Stimulated activated memory B cell treated with anti-CD40 and anti-IgM and Interleukin-4, amounts not matched to agents 10 μg/mL and 1 μg/mL and 100 μg/mL, for 72 hours (primary cell): ENCODE data around the gene ATXN2.

ENCODE experiments used
- ATAC-seq: fragments of 150-1000 bp; cut with Tn5 transposase; 2 replicates; pipeline ENCODE4 v1.10.0; 2021
- H3K27ac Mint-ChIP-seq: one replicate; pipeline ENCODE4 v1.8.0; 2022; ENCODE audit warnings: mild to moderate bottlenecking, mixed read lengths
- H3K27me3 Mint-ChIP-seq: one replicate; pipeline ENCODE4 v1.8.0; 2022; ENCODE audit warnings: mixed read lengths
- H3K36me3 Mint-ChIP-seq: one replicate; pipeline ENCODE4 v1.8.0; 2022; ENCODE audit warnings: mixed read lengths
- H3K4me1 Mint-ChIP-seq: one replicate; pipeline ENCODE4 v1.8.0; 2022; ENCODE audit warnings: mixed read lengths
- H3K4me3 Mint-ChIP-seq: one replicate; pipeline ENCODE4 v1.8.0; 2022; ENCODE audit warnings: mild to moderate bottlenecking, moderate library complexity, mixed read lengths
- H3K9me3 Mint-ChIP-seq: one replicate; pipeline ENCODE4 v1.8.0; 2022; ENCODE audit warnings: mixed read lengths

ATXN2 gene

DNA sequence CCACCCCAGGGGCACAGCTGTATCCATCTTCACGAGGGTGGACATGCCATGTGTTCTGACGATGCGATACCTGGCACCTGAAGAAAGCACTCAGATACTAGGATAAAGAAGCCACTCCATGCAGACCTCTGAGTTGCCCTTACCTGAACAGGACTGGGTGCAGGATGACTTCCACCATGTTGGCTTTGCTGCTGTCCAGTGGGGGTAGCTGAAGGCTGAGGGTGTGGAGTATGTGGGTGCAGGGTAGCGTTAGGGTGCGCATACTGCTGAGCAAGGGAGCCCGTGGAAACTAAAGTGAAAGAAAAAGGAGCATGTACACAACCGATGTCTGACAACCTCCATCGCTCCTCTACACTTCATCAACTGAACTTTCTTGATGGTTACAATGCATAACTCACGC is 142.0 kb downstream of the ATXN2 start:
- peaks cover under 1% of the 10 kb centered on the region for H3K4me1 Mint-ChIP-seq
- H3K27ac Mint-ChIP-seq = no peak overlapping the region
- no peaks in the 10 kb centered on the region for H3K27me3 Mint-ChIP-seq
- H3K36me3 Mint-ChIP-seq = peaks cover 29% of the 10 kb centered on the region
- no peaks in the 10 kb centered on the region for H3K9me3 Mint-ChIP-seq
- no peak for ATAC-seq
- no peak overlapping the region for H3K4me3 Mint-ChIP-seq

DNA sequence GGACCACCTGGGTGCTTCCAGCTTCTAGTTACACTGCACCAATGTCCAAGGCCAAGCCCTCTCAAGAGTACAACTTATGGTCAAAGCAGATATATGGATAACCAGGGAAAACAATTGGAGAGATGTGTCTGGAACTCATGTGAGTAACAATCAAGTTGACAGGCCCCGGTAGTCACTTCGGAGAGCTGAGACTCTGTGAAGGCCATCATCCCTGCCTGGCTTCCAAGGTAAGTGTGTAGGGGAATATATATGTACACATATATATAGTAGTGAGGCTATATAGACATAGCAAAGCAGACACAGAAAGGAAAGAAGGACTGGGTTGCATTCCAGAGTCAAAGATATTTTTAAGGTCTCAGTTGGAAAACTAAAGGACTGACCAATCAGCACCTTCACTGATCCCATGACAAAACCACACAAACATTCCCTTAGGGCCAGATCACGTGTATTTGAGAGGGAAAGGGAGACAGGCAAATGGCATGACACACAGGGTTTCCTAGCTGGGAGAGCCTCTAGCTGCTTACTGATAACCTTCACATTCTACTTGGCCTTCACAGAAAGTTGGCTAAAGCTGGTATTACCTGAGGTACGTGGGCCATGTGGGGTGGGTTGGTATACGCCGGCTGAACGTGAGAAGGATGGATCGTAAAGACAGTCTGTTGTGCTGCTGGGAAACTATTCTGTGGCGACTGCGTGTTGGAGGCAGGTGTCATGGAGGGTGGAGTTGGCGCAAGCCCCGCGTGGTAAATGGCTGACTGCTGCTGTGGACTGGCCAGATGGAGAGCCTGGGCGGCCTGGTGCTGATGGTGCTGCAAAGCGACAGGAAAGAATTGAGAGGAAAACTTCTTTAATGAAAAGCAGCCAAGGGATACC is 143.4 kb downstream of the ATXN2 start:
- H3K27me3 Mint-ChIP-seq = no peaks in the 10 kb centered on the region
- peak overlapping the region; percentile 25 for H3K27ac Mint-ChIP-seq
- H3K4me1 Mint-ChIP-seq = peaks cover 8% of the 10 kb centered on the region
- ATAC-seq = no peak
- no peak overlapping the region for H3K4me3 Mint-ChIP-seq
- no peaks in the 10 kb centered on the region for H3K9me3 Mint-ChIP-seq
- peaks cover 38% of the 10 kb centered on the region for H3K36me3 Mint-ChIP-seq

DNA sequence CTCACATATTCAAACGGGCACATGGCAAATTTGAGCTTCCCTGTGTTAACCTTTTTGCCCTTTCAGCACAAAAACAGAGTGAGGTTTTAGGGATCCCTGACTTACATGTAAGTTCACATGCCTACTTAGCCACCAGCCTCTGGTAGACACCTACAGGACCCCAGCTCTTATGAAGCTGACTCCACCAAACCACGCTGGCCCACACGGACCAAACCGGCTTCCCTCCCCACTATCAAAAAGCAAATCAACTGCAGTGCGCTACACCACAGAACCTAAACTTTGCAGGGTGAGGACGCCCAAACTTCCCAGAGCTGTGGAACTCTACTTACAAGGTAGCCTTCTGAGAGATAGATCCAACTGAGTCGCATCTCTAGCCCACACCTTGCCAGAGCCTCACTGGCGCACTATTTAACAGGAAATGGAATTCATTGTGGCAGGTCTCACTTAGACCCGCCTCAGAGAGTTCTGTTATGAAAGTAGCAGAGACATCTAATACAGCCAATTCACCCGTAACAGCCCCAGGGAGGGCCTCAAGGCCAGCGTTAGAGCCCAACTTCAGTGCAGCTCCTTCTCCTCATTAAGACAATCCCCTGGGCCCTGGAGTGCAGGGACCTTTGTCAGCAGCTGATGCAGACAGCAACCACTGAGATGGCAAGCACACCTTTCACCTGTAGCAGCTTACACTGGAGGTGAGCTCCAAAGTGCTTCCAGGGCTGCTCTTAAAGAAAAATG is 144.2 kb downstream of the ATXN2 start:
- H3K27me3 Mint-ChIP-seq = no peaks in the 10 kb centered on the region
- no peak for ATAC-seq
- no peak overlapping the region for H3K4me3 Mint-ChIP-seq
- H3K9me3 Mint-ChIP-seq = no peaks in the 10 kb centered on the region
- H3K4me1 Mint-ChIP-seq = peaks cover 11% of the 10 kb centered on the region
- H3K36me3 Mint-ChIP-seq = peaks cover 46% of the 10 kb centered on the region
- H3K27ac Mint-ChIP-seq = peak overlapping the region; percentile 25

DNA sequence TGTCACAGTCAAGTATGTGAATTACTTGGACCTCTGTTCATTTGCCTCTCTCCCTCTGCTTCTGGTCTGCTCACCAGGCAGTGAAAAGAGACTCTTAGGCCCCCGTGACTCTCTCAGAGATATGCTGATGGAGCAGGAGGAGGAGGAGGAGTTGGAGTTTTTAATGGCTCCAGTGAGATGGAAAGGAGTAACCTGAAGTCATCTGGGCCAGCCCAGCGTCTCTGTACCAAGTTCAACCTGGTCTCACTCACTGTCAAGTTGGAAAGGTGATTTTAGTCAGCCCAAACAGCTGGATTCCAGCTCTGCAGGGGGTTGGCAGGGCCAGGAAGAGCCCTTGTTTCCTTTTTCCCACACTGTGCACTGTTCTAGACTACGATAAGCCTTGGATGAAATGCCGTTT is 144.8 kb downstream of the ATXN2 start:
- no peak overlapping the region for H3K4me3 Mint-ChIP-seq
- H3K36me3 Mint-ChIP-seq = peaks cover 50% of the 10 kb centered on the region
- H3K27me3 Mint-ChIP-seq = no peaks in the 10 kb centered on the region
- H3K27ac Mint-ChIP-seq = peak overlapping the region; percentile 25
- ATAC-seq = no peak
- no peaks in the 10 kb centered on the region for H3K9me3 Mint-ChIP-seq
- peaks cover 17% of the 10 kb centered on the region for H3K4me1 Mint-ChIP-seq

DNA sequence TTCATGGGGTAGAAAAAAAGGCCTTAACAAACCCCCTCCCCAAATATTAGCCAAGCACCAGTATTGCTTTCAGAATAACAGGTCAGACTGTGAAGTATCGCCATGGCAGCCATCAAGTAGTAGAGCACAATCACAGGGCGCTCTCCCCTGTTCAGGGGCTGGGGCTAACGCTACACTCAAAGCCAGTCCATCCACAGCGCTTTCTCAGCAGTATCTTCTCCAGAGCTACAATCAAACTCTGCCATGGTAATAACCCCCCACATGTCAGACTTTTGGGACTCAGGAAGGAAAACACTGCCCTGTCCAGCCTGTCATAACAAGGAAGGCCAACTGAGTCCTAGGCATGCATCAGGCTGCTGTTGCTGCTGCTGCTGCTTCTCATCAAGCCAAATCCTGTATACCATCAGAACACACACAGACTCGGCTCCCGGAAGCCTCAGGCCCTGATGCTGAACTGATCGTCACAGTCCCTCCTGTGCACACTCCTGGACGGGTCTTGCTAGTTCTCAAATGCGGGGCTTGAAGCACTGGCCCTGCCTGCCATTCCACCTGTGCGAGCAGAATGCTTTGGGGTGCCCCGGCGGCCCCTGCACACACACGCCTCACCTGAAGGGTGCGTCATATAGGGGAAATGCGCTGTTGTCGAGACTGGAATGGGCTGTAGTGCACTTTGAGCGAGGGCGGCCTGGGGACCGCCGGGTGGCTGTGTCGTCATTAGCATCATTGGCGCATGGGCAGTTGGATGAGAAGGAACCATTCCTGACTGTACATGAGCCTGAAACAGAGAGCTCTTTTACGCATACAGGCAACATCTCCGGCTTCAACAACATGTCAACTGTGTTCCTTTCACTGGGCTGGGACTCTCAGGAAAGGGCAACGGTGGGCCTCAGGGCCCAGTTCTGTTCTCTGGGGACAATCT is 145.8 kb downstream of the ATXN2 start:
- ATAC-seq = no peak
- Mint-ChIP-seq H3K4me1 (peaks cover 27% of the 10 kb centered on the region), H3K27ac (peak overlapping the region; percentile 25), H3K27me3 (no peaks in the 10 kb centered on the region), H3K4me3 (no peak overlapping the region), H3K9me3 (no peaks in the 10 kb centered on the region), H3K36me3 (peaks cover 60% of the 10 kb centered on the region)

DNA sequence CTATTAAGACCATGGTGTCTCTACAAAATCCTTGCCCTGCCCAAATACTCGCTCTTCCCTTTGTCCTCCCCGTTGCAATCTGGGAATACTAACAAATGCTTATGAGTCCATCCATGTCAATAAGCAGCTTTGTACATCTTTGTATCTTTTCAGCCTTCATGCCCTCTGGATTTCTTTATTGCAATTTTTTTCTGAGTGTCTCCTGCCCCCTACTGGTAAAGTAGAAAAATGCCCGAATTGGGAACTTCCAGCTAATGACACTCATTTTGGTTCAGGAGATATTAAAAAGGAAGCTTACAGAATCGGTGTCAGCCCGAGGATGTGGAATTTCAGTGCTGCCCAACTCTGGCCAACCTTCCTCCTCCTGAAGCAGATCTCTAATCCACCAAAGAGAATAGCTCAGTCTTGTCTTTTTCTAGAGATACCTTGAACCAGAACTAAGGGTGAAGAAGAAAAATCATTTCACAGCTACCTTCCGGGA is 147.4 kb downstream of the ATXN2 start:
- Mint-ChIP-seq H3K27me3 (no peaks in the 10 kb centered on the region), H3K27ac (no peak overlapping the region), H3K36me3 (peaks cover 71% of the 10 kb centered on the region), H3K4me3 (no peak overlapping the region), H3K9me3 (no peaks in the 10 kb centered on the region), H3K4me1 (peaks cover 42% of the 10 kb centered on the region)
- ATAC-seq = peak; percentile 38

DNA sequence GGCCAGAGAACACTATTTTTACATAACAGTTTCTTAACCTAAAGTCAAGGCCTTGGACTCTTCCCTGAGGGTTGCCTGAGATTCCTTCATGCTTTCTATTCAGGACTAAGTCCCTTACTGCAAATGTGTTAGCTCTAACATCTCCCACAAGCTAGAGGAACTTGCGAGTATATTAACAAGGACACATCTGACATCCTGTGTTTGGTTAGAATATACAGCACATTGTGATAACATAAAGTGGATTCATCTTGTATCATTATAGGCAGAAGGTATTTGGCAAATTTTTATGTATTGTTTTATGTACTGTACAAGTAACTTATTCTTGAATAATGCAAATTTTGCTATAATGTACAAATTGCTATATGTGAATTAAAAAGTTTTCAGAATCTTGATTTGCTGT is 147.9 kb downstream of the ATXN2 start:
- no peak overlapping the region for H3K4me3 Mint-ChIP-seq
- no peak overlapping the region for H3K27ac Mint-ChIP-seq
- H3K4me1 Mint-ChIP-seq = peaks cover 47% of the 10 kb centered on the region
- ATAC-seq = no peak
- H3K9me3 Mint-ChIP-seq = no peaks in the 10 kb centered on the region
- peaks cover 75% of the 10 kb centered on the region for H3K36me3 Mint-ChIP-seq
- H3K27me3 Mint-ChIP-seq = no peaks in the 10 kb centered on the region

DNA sequence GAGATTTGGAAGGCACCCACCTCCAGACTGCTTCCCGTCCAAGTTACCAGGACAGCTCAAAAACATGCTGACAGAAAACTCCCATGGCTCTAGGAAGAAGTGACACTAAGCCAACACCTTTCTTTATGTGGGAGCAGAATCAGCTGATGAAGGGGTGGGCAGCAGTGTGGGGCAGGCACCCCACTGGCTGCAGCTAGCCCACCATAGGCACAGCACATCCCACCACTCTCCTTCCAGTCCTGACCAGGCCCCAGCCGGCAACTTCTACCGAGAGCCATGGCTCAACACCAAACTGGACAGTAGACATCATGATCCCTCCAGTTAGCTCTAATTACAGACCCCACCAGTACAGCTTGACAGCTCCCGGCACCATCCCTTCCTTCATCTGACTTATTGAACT is 148.4 kb downstream of the ATXN2 start:
- no peak overlapping the region for H3K4me3 Mint-ChIP-seq
- H3K27me3 Mint-ChIP-seq = no peaks in the 10 kb centered on the region
- H3K9me3 Mint-ChIP-seq = no peaks in the 10 kb centered on the region
- H3K27ac Mint-ChIP-seq = peak overlapping the region; percentile 74
- H3K36me3 Mint-ChIP-seq = peaks cover 71% of the 10 kb centered on the region
- H3K4me1 Mint-ChIP-seq = peaks cover 52% of the 10 kb centered on the region
- ATAC-seq = no peak

DNA sequence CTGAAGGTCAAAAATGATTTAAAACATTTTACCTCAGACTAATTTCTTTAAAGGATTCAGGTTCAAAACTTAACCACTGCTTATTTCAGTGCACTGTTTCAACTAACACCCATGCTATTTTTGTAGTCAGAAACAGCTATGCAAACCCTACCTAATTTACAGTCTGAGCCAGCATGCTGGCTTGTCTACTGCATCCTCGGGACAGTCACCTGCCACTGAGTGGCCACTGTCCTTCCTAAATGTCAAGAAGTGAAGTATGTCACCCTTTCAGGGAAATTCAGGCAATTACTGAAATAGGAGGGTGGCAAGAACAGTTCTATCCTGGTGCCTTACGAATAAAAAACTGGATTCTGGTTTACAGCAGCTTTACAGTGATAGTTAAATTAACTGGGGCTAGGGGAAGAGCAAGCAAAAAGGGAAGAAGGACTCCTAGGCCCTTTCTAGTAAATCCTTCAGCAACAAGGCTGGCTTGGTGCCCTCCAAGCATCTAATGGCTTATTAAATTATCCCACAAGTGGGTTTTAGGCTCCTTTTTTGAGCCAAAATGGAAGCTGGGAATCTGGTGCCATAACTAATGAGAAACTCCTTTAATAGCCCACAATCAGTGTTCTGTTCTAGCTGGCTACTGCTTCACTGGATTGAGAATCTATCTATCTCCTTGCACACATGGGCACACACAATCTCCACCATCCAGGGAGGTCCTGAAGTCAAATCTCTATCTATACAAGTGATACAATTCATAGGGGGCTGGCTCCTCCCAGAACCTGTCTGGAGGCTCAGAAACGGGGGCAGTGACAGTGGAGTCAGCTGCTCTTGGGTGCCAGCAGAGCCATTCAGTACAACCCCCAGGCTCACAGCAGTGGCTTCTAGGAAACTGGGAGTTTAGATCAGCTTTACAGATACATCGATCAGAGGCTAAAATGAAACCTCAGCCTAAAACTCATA is 150.0 kb downstream of the ATXN2 start:
- no peak overlapping the region for H3K4me3 Mint-ChIP-seq
- H3K36me3 Mint-ChIP-seq = peaks cover 60% of the 10 kb centered on the region
- no peaks in the 10 kb centered on the region for H3K9me3 Mint-ChIP-seq
- ATAC-seq = no peak
- H3K27ac Mint-ChIP-seq = peak overlapping the region; percentile 74
- H3K4me1 Mint-ChIP-seq = peaks cover 68% of the 10 kb centered on the region
- no peaks in the 10 kb centered on the region for H3K27me3 Mint-ChIP-seq

DNA sequence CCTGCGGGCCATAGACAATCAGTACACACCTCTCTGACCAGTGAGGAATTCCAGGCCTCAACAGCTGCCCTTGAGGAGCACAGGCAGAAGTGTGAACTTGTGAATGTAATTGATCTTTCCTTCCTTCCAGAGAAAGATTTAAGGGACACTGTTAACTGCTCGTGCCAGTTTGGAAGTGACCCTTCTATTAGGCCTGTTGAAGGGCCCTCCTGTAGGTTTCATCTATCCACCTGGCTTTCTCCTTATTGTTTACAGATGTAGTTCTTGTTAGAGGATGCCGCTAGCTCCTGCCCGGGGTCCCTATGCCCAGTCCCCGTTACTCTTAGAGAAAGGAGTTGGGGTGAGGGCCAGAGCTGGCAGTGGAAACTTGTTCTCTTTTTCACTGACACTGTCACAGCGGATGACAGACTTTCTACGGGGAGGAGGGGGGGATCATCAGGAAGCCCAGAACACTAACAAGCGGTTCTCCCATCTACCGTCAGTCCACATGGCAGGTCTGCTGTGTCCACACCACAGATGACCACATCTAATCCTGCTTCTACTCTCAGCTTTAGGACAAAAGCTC is 150.8 kb downstream of the ATXN2 start:
- peaks cover 75% of the 10 kb centered on the region for H3K4me1 Mint-ChIP-seq
- H3K27ac Mint-ChIP-seq = peak overlapping the region; percentile 74
- ATAC-seq = no peak
- peaks cover 57% of the 10 kb centered on the region for H3K36me3 Mint-ChIP-seq
- H3K9me3 Mint-ChIP-seq = no peaks in the 10 kb centered on the region
- H3K27me3 Mint-ChIP-seq = no peaks in the 10 kb centered on the region
- H3K4me3 Mint-ChIP-seq = no peak overlapping the region

DNA sequence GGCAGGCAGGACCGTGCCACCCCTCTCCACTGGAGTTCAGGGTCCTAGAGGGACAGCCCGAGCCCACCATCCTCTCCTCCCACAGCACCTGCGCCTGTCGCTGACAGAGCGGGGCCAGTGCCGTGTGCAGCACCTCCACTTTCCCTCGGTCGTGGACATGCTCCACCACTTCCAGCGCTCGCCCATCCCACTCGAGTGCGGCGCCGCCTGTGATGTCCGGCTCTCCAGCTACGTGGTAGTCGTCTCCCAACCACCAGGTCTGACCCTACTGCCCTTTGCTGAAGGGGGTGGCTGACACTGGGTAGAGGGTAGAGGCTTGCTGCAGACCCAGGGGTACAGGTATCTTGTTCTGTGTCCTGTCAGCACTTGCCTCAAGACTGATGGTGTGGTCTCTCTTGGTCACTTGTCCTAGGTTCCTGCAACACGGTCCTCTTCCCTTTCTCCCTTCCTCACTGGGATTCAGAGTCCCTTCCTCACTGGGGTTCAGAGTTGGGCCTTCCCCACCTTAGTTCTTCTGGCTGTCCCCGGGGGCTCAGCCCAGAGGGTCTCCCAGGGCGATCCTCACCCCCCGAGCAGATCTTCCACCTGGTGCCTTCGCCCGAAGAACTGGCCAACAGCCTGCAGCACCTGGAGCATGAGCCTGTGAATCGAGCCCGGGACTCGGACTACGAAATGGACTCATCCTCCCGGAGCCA is 151.4 kb downstream of the ATXN2 start:
- no peak for ATAC-seq
- Mint-ChIP-seq H3K27me3 (no peaks in the 10 kb centered on the region), H3K4me3 (no peak overlapping the region), H3K4me1 (peaks cover 82% of the 10 kb centered on the region), H3K27ac (peak overlapping the region; percentile 74), H3K36me3 (peaks cover 59% of the 10 kb centered on the region), H3K9me3 (no peaks in the 10 kb centered on the region)

DNA sequence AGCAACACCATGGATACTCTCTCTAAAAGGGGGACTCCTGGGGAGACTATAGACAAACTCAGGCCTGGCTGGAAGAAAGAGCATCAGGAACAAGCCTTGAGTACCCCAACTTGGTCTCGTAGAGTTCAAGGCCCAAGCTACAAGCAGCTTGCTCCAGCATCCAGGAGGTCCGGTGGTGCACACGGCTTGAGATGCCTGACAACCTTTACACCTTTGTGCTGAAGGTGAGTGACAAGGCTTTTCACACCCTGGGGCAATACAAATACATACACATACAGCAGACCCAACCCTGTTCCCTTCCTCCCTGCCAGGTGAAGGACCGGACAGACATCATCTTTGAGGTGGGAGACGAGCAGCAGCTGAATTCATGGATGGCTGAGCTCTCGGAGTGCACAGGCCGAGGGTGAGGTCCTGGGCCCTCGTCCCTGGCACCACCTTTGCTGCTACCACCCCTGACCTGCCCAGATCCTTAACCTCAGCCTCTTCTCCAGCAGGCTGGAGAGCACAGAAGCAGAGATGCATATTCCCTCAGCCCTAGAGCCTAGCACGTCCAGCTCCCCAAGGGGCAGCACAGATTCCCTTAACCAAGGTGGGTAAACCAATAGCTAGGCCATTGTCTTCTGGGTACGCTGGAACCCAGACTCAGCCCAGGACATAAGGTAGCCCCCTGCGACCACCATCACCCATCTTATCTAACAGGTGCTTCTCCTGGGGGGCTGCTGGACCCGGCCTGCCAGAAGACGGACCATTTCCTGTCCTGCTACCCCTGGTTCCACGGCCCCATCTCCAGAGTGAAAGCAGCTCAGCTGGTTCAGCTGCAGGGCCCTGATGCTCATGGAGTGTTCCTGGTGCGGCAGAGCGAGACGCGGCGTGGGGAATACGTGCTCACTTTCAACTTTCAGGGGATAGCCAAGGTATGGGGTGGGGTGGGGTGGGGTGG is 152.2 kb downstream of the ATXN2 start:
- H3K27me3 Mint-ChIP-seq = no peaks in the 10 kb centered on the region
- no peak for ATAC-seq
- H3K27ac Mint-ChIP-seq = peak overlapping the region; percentile 88
- no peak overlapping the region for H3K4me3 Mint-ChIP-seq
- peaks cover 66% of the 10 kb centered on the region for H3K36me3 Mint-ChIP-seq
- no peaks in the 10 kb centered on the region for H3K9me3 Mint-ChIP-seq
- peaks cover 90% of the 10 kb centered on the region for H3K4me1 Mint-ChIP-seq
